HG02610 (cell line): ENCODE data around the gene OR9Q1.

ENCODE experiments used
- ATAC-seq: cut with Tn5 transposase; IDR thresholded peaks from one replicate; pipeline ENCODE4 v1.9.1; 2021; ENCODE audit warnings: mild to moderate bottlenecking, moderate library complexity; ENCODE audit not compliant: unreplicated experiment

The OR9Q1 gene

GRCh38 chr11:58227956-58228615, 204.4 kb downstream of the OR9Q1 start:
- no peak for ATAC-seq
